ENCODE measurements around the gene CLDN25.

CLDN25 gene

DNA sequence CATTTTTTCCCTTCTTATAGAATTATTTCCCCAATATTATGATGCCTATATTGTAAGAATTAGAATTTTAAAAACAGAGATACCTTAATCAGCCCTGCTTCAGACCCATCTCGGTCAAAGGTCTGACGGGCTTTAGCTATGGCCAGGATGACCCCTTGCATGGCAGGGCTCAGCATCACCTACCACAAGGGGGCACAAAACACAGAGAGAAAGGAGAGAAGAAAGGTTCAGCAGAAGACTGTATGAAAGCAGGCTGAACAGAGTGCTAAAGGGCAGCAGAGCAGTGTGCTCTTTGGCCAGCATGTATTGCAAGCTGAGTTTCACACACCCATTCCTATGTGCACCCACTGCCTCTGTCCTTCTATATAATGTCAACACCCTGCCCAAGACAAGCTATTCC is 26.8 kb downstream of the CLDN25 start:
- DNase-seq (ENCODE audit: low spot score): peak; percentile 45
- in situ Hi-C loops (cut with MboI; ENCODE audit: low sequenced_read_pairs, unreplicated experiment): no loop called here

DNA sequence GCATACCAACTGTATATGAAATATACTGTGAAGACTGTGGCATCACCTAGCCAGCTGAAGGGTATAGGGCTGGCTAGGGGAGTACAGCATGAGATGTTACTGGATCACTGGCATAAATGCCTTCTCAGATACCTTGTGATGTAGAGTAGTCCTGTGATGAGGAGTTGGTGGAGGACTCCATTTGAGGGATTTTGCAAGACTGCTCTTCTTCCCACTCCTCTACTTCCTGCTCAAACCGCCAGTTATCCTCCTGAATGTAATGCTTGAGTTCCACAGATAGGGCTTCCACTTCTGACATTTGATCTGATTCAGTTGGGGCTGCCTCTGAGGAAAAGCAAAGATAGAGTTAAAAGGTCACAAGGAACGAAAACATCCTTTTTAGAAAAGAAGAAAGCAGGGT is 29.3 kb downstream of the CLDN25 start:
- DNase-seq (ENCODE audit: low spot score): no peak
- TF ChIP-seq, protein P1, sequence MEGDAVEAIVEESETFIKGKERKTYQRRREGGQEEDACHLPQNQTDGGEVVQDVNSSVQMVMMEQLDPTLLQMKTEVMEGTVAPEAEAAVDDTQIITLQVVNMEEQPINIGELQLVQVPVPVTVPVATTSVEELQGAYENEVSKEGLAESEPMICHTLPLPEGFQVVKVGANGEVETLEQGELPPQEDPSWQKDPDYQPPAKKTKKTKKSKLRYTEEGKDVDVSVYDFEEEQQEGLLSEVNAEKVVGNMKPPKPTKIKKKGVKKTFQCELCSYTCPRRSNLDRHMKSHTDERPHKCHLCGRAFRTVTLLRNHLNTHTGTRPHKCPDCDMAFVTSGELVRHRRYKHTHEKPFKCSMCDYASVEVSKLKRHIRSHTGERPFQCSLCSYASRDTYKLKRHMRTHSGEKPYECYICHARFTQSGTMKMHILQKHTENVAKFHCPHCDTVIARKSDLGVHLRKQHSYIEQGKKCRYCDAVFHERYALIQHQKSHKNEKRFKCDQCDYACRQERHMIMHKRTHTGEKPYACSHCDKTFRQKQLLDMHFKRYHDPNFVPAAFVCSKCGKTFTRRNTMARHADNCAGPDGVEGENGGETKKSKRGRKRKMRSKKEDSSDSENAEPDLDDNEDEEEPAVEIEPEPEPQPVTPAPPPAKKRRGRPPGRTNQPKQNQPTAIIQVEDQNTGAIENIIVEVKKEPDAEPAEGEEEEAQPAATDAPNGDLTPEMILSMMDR (IDR thresholded peaks at IDR 0.05; ENCODE audit: borderline replicate concordance, control extremely low read depth, extremely low read depth, insufficient read depth, missing control alignments): no peak
- in situ Hi-C loops (cut with MboI; ENCODE audit: low sequenced_read_pairs, unreplicated experiment): no loop called here

More for the DNA sequence above, 26.8 kb downstream of the CLDN25 start:
- TF ChIP-seq, protein P1 (IDR thresholded peaks at IDR 0.05; ENCODE audit: borderline replicate concordance, control extremely low read depth, extremely low read depth, insufficient read depth, missing control alignments): peak; percentile 60

DNA sequence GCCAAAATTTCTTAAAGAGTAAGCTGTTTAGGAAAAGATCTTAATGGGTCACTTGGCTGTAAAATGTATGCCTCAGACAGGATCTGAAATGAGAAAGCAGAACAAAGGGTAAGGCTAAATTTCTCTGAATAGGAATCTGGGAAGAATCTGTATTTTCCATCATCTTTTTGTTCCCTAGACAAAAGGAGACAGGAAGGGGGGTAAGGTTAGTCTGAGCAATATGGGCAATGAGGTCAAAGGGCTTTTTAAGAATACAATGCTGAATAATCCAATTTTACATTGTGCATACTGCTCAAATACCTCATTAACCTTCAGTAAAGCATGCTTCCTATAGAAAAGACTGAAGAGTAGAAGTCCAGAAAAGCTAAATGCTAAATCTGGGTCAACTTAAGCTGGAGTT is 34.6 kb downstream of the CLDN25 start:
- in situ Hi-C loops (cut with MboI; ENCODE audit: low sequenced_read_pairs, unreplicated experiment): no loop called here
- DNase-seq (ENCODE audit: low spot score): no peak
- TF ChIP-seq, protein P1 (IDR thresholded peaks at IDR 0.05; ENCODE audit: borderline replicate concordance, control extremely low read depth, extremely low read depth, insufficient read depth, missing control alignments): no peak

DNA sequence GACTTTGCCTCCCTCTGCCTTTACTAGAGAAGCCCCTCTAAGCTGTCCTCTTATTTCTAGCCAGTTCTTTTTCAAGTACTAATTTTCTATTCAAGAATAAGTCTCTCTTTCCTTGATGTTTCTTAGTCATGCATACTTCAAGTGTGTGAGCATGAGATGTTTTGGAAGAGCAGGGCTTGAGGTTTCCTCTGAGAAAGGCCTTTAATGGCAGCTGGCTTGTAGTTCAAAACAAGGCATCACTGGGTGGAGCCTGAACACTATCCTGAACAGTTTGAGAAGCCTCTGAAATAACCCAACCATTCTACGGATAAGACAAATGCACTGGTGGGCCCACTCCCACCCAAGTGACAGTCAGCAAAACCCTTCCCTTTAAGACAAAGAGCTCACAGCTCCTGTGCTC is 37.6 kb downstream of the CLDN25 start:
- TF ChIP-seq, protein P1 (IDR thresholded peaks at IDR 0.05; ENCODE audit: borderline replicate concordance, control extremely low read depth, extremely low read depth, insufficient read depth, missing control alignments): no peak
- in situ Hi-C loops (cut with MboI; ENCODE audit: low sequenced_read_pairs, unreplicated experiment): no loop called here
- DNase-seq (ENCODE audit: low spot score): no peak

DNA sequence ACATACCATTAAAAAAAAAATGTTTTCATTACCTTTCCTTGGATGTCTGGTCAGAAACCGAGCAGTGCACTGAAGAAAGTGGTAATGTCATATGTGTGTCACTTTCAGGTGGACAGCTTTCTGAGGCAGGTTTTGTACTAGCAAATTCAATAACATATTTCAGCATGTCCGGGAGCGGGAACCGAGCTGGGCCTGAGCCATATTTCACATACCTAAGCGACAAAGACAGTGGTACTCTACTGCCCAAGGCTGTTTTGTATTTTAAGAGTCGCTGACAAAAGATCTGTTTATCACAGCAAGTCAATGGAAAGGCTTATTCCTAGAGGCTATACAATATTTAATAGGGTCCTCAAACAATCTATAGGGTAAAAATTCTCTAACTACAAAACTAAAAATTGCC is 38.0 kb downstream of the CLDN25 start:
- in situ Hi-C loops (cut with MboI; ENCODE audit: low sequenced_read_pairs, unreplicated experiment): no loop called here
- DNase-seq (ENCODE audit: low spot score): no peak
- TF ChIP-seq, protein P1 (IDR thresholded peaks at IDR 0.05; ENCODE audit: borderline replicate concordance, control extremely low read depth, extremely low read depth, insufficient read depth, missing control alignments): no peak

DNA sequence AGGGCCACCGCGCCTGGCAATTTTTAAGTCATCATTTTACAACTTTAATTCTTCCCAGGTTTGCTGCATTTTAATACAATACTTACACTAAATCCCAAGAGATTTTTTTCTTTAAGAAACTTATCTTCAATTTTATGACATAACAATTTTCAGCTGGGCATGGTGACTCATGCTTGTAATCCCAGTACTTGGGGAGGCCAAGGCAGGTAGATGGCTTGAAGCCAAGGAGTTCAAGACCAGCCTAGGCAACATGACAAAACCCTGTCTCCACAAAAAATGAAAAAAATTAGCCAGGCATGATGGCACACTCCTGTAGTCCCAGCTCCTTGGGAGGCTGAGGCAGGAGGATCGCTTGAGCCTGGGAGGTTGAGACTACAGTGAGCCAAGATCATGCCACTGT is 38.8 kb downstream of the CLDN25 start:
- in situ Hi-C loops (cut with MboI; ENCODE audit: low sequenced_read_pairs, unreplicated experiment): no loop called here
- no peak for DNase-seq (ENCODE audit: low spot score)
- TF ChIP-seq, protein P1 (IDR thresholded peaks at IDR 0.05; ENCODE audit: borderline replicate concordance, control extremely low read depth, extremely low read depth, insufficient read depth, missing control alignments): no peak

DNA sequence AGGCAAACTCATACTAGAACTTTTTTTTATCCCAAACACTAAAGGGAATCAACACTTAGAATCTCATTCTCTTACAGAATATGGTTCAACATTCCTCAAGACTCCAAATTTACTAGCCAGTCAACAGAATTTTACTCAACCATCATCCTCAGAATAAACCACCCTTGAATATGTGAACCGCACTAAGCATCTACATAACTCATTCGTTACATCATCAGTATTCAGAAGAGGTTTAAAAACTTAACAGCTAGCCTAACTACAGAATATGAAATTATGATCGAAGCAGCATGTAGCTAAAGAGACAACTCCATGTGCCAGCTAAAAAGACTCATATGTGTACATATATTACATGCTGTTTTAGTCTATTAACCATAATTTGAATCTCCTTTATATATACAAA is 47.9 kb downstream of the CLDN25 start:
- no peak for DNase-seq (ENCODE audit: low spot score)
- in situ Hi-C loops (cut with MboI; ENCODE audit: low sequenced_read_pairs, unreplicated experiment): no loop called here
- TF ChIP-seq, protein P1 (IDR thresholded peaks at IDR 0.05; ENCODE audit: borderline replicate concordance, control extremely low read depth, extremely low read depth, insufficient read depth, missing control alignments): no peak
